GM12878 (cell line): ENCODE results near the gene DNAH11. TPM values are rescaled to one million over a fixed set of nuclear protein-coding genes. Genes with fewer than 3 reads are reported as not detected.

Experiments used
- ATAC-seq: fragments of 200-7000 bp; cut with Tn5 transposase; 3 replicates; pipeline ENCODE4 v1.9.1; 2020; ENCODE audit warnings: mild to moderate bottlenecking, moderate library complexity
- BruUV-seq: library from RNA; stranded (reverse); fragments of 400-500 nt; replicated peaks from 2 replicates; lab custom pipeline; 2021; lab: Mats Ljungman, UMichigan
- CTCF ChIA-PET: fragments of 300-600 bp; sonication (Branson Sonifier 250); formaldehyde crosslinking; extraction: SDS; loops from one replicate; lab custom pipeline; 2021; ENCODE audit warnings: inconsistent platforms; lab: Yijun Ruan, JAX
- POLR2A ChIA-PET: fragments of 350-600 bp; formaldehyde crosslinking; extraction: SDS; loops from one replicate; lab custom pipeline; 2021; ENCODE audit warnings: inconsistent platforms; lab: Charles Lee
- RAD21 ChIA-PET: fragments of 300-600 bp; sonication (Branson Sonifier 250); formaldehyde crosslinking; loops from one replicate; lab custom pipeline; 2023; ENCODE audit warnings: antibody characterized with exemption; ENCODE audit not compliant: unreplicated experiment; lab: Charles Lee
- SMC1A ChIA-PET: fragments of 300-600 bp; sonication (Branson Sonifier 250); formaldehyde crosslinking; loops from one replicate; lab custom pipeline; 2023; ENCODE audit not compliant: unreplicated experiment, uncharacterized antibody; lab: Charles Lee
- DNase-seq: peaks from one replicate; pipeline ENCODE4 v3.0.0-alpha.2; 2011; ENCODE audit warnings: low read depth, low spot score
- FAIRE-seq: peaks from 3 replicates; lab custom pipeline; 2011; peaks lifted over from hg19 to GRCh38; lab: Jason Lieb, UNC
- H2AFZ ChIP-seq: 2 replicates; pipeline ENCODE4 v1.6.0; 2011; ENCODE audit warnings: low read depth, low read length, control low read depth; ENCODE audit not compliant: control insufficient read depth
- H3K27ac ChIP-seq: 2 replicates; pipeline ENCODE4 v1.5.1; 2011; ENCODE audit warnings: control low read depth; ENCODE audit not compliant: control insufficient read depth, insufficient read depth
- H3K27me3 ChIP-seq, 2 experiments: replicated peaks in 1 of 2; 2 replicates each; pipeline versions ENCODE4 v1.6.0 to v1.6.1; 2011; ENCODE audit warnings: low read length in 1 of 2; ENCODE audit not compliant: control insufficient read depth in 2 of 2, insufficient read depth in 2 of 2
- H3K36me3 ChIP-seq, 2 experiments: 2 replicates each; pipeline ENCODE4 v1.5.1; 2011; ENCODE audit warnings: low read length in 1 of 2; ENCODE audit not compliant: control insufficient read depth in 2 of 2, insufficient read depth in 2 of 2
- H3K4me1 ChIP-seq: 2 replicates; pipeline ENCODE4 v1.6.1; 2011; ENCODE audit warnings: mild to moderate bottlenecking, low read length, moderate library complexity, mixed read lengths; ENCODE audit not compliant: control insufficient read depth, insufficient read depth
- H3K4me2 ChIP-seq: 2 replicates; pipeline ENCODE4 v1.6.0; 2011; ENCODE audit warnings: control low read depth; ENCODE audit not compliant: control insufficient read depth, insufficient read depth
- H3K4me3 ChIP-seq: fragments of 200-600 bp; sonication (generic); 2 replicates; pipeline ENCODE4 v1.5.1; 2016
- H3K79me2 ChIP-seq: 2 replicates; pipeline ENCODE4 v1.6.0; 2011; ENCODE audit warnings: low read length; ENCODE audit not compliant: control insufficient read depth, insufficient read depth
- H3K9ac ChIP-seq: 2 replicates; pipeline ENCODE4 v1.8.0; 2011; ENCODE audit warnings: low read length, control low read depth, mixed read lengths; ENCODE audit not compliant: control insufficient read depth, insufficient read depth
- H3K9me3 ChIP-seq: replicated peaks from 3 replicates; pipeline ENCODE4 v1.5.1; 2011; ENCODE audit warnings: mild to moderate bottlenecking, low read length; ENCODE audit not compliant: control insufficient read depth, insufficient read depth
- H4K20me1 ChIP-seq: 2 replicates; pipeline ENCODE4 v1.6.0; 2011; ENCODE audit not compliant: control insufficient read depth, insufficient read depth
- ATF3 ChIP-seq: IDR thresholded peaks from 2 replicates; pipeline ENCODE4 v1.6.1; 2011; ENCODE audit warnings: low read depth, mild to moderate bottlenecking, low read length, moderate library complexity, borderline replicate concordance; ENCODE audit errors: extremely low read depth
- CHD1 ChIP-seq: IDR thresholded peaks from 2 replicates; pipeline ENCODE4 v1.6.1; 2012; ENCODE audit warnings: low read depth, low read length, improper control_type of control experiment
- E4F1 ChIP-seq: fragments of 450-650 bp; IDR thresholded peaks from 2 replicates; pipeline ENCODE4 v1.6.1; 2018; ENCODE audit warnings: borderline replicate concordance, mild to moderate bottlenecking; ENCODE audit not compliant: partially characterized antibody
- FOXM1 ChIP-seq: IDR thresholded peaks from 2 replicates; pipeline ENCODE4 v1.6.1; 2012; ENCODE audit warnings: low read depth, mild to moderate bottlenecking, inconsistent platforms, low read length, moderate library complexity
- IRF5 ChIP-seq: fragments of 450-650 bp; IDR thresholded peaks from 2 replicates; pipeline ENCODE4 v1.6.1; 2017; ENCODE audit warnings: borderline replicate concordance
- LARP7 ChIP-seq: fragments of 450-650 bp; IDR thresholded peaks from 2 replicates; pipeline ENCODE4 v1.6.1; 2017; ENCODE audit warnings: mild to moderate bottlenecking
- POLR2AphosphoS5 ChIP-seq: IDR thresholded peaks from 2 replicates; pipeline ENCODE4 v1.6.1; 2011; ENCODE audit warnings: mild to moderate bottlenecking, low read length, inconsistent platforms
- RAD51 ChIP-seq: fragments of 450-650 bp; IDR thresholded peaks from 2 replicates; pipeline ENCODE4 v1.6.1; 2016; ENCODE audit warnings: moderate library complexity, mild to moderate bottlenecking, inconsistent platforms
- RCOR1 ChIP-seq: conservative IDR thresholded peaks from 2 replicates; pipeline ENCODE4 v1.6.1; 2012; ENCODE audit warnings: low read depth, low read length, improper control_type of control experiment
- SIX5 ChIP-seq: IDR thresholded peaks from 2 replicates; pipeline ENCODE4 v1.6.1; 2011; ENCODE audit warnings: mild to moderate bottlenecking, low read depth, low read length, moderate library complexity; ENCODE audit not compliant: severe bottlenecking
- TARDBP ChIP-seq: IDR thresholded peaks from 2 replicates; pipeline ENCODE4 v1.6.1; 2016; ENCODE audit warnings: borderline replicate concordance
- USF1 ChIP-seq: IDR thresholded peaks from 2 replicates; pipeline ENCODE4 v1.6.1; 2011; ENCODE audit warnings: borderline replicate concordance, low read depth, mild to moderate bottlenecking, moderate library complexity, mixed read lengths, low read length; ENCODE audit not compliant: insufficient read depth; ENCODE audit errors: extremely low read length
- ZNF217 ChIP-seq: fragments of 450-650 bp; IDR thresholded peaks from 2 replicates; pipeline ENCODE4 v1.6.1; 2017; ENCODE audit warnings: antibody characterized with exemption, mild to moderate bottlenecking
- ZNF24 ChIP-seq: fragments of 450-650 bp; IDR thresholded peaks from 2 replicates; pipeline ENCODE4 v1.6.1; 2017; ENCODE audit warnings: antibody characterized with exemption, mild to moderate bottlenecking
- WGBS: methylation state at CpG from one replicate; pipeline ENCODE4 v1.1.6; 2016; ENCODE audit warnings: low lambda C conversion rate; ENCODE audit not compliant: insufficient replicate concordance, insufficient coverage; ENCODE audit errors: missing lambda C conversion rate; 5-methylcytosine and 5-hydroxymethylcytosine counted together
- in situ Hi-C: fragments of 300-500 bp; cut with MboI; formaldehyde crosslinking; loops from 9 replicates; pipeline ENCODE4 v1.14.3; 2018; ENCODE audit warnings: mixed read lengths
- intact Hi-C: fragments of 100-400 bp; cut with micrococcal nuclease; formaldehyde crosslinking; loops from one replicate; pipeline ENCODE4 v1.14.2; 2022; ENCODE audit not compliant: unreplicated experiment
- polyA plus RNA-seq, 11 experiments: library from polyadenylated mRNA; depleted of rRNA in 4 of 11; unstranded in 6 of 11; stranded (reverse) in 5 of 11; fragments of >200 nt; fragmentation: Nextera tagmentation in 4 of 11; fragmentation: Illumina TruSeq in 1 of 11; extraction: Ambion mirVana in 4 of 11; extraction: Trizol in 1 of 11; gene quantifications; 1 replicate in 1 of 11; 2 replicates in 10 of 11; pipeline versions ENCODE4 v1.2.1 to v1.2.3, GENCODE V29; 2011 to 2016; ENCODE audit warnings: inconsistent platforms in 2 of 11, missing spikeins in 2 of 11, low read depth in 1 of 11
- total RNA-seq, 4 experiments: library from RNA; depleted of rRNA in 3 of 4; stranded (reverse); fragments of >200 nt in 3 of 4; fragmentation: Illumina TruSeq in 1 of 4; extraction: Trizol in 1 of 4; gene quantifications; 2 replicates each; pipeline versions ENCODE4 v1.2.1 to v1.2.3, GENCODE V29; 2013 to 2021

Gene DNAH11
- total and polyA plus RNA-seq, 10 of the 15 experiments (the other 5 are each of a cell fraction or from before 2014, with no cell fraction given): 0.03 to 0.56 (median 0.10) TPM

GRCh38 chr7:21704359-21704758 lies 161.5 kb downstream of the DNAH11 start:
- intact Hi-C loops (no loop called here), in situ Hi-C loops (no loop called here)
- POLR2A ChIA-PET: no interaction called here
- H3K36me3 ChIP-seq: no peaks in the 10 kb centered on the region
- RAD21 ChIA-PET: no interaction called here
- no TSS peak for BruUV-seq
- H4K20me1 ChIP-seq: no peaks in the 10 kb centered on the region
- H3K27me3 ChIP-seq: no peaks in the 10 kb centered on the region
- H3K27ac ChIP-seq: no peak overlapping the region
- H3K4me1 ChIP-seq: no peaks in the 10 kb centered on the region
- ATAC-seq: no peak
- CTCF ChIA-PET: interaction anchor here (1.2 kb wide), 1 partner anchor 62 kb away, joined by 3 read pairs; no protein-coding TSS in a partner anchor
- no peak for FAIRE-seq
- no peaks in the 10 kb centered on the region for H3K9me3 ChIP-seq
- no peak overlapping the region for H2AFZ ChIP-seq
- no peak overlapping the region for H3K9ac ChIP-seq
- no peak for DNase-seq
- no peak overlapping the region for H3K4me2 ChIP-seq
- no peaks in the 10 kb centered on the region for H3K79me2 ChIP-seq
- SMC1A ChIA-PET: no interaction called here
- no peak overlapping the region for H3K4me3 ChIP-seq
- 25% methylated on average over 4 of the region's 4 CpGs for WGBS
- TF ChIP-seq RCOR1: no peak
- no peak for TF ChIP-seq SIX5
- no peak for TF ChIP-seq ATF3

GRCh38 chr7:21706131-21706530 lies 163.3 kb downstream of the DNAH11 start:
- ChIA-PET RAD21 (no interaction called here), SMC1A (interaction anchor here (0.7 kb wide), 1 partner anchor 258 kb away, joined by 3 read pairs; no protein-coding TSS in a partner anchor), CTCF (no interaction called here), POLR2A (no interaction called here)
- H3K9ac ChIP-seq: no peak overlapping the region
- ATAC-seq: no peak
- H3K27me3 ChIP-seq: no peaks in the 10 kb centered on the region
- no peak for DNase-seq
- no peaks in the 10 kb centered on the region for H3K36me3 ChIP-seq
- no peak overlapping the region for H3K27ac ChIP-seq
- no TSS peak for BruUV-seq
- H3K4me2 ChIP-seq: no peak overlapping the region
- WGBS: 47% methylated on average over 3 of the region's 3 CpGs
- in situ Hi-C loops: no loop called here
- FAIRE-seq: no peak
- H3K79me2 ChIP-seq: no peaks in the 10 kb centered on the region
- H2AFZ ChIP-seq: no peak overlapping the region
- no peaks in the 10 kb centered on the region for H3K9me3 ChIP-seq
- H4K20me1 ChIP-seq: no peaks in the 10 kb centered on the region
- intact Hi-C loops: no loop called here
- no peaks in the 10 kb centered on the region for H3K4me1 ChIP-seq
- no peak overlapping the region for H3K4me3 ChIP-seq
- TF ChIP-seq POLR2AphosphoS5 (no peak), ZNF217 (no peak), IRF5 (no peak), LARP7 (no peak), FOXM1 (no peak), TARDBP (no peak), USF1 (no peak), RAD51 (no peak), CHD1 (no peak), E4F1 (no peak), ZNF24 (no peak)
